HFFc6 (cell line): ENCODE measurements around the gene SH2B3. TPM values are rescaled to one million over a fixed set of nuclear protein-coding genes. Genes with fewer than 3 reads are reported as not detected.

ENCODE experiments used
- DNase-seq: peaks from one replicate; pipeline ENCODE4 v3.0.0-alpha.2; 2018
- H3K27ac Mint-ChIP-seq: 2 replicates; pipeline ENCODE4 v1.8.0; 2020; ENCODE audit warnings: mild to moderate bottlenecking, mixed read lengths
- H3K27me3 Mint-ChIP-seq: 2 replicates; pipeline ENCODE4 v1.8.0; 2021; ENCODE audit warnings: mild to moderate bottlenecking, moderate library complexity, mixed read lengths; ENCODE audit not compliant: insufficient read depth
- H3K36me3 Mint-ChIP-seq: 2 replicates; pipeline ENCODE4 v1.8.0; 2021; ENCODE audit warnings: low read depth, mixed read lengths
- H3K4me1 Mint-ChIP-seq: 2 replicates; pipeline ENCODE4 v1.8.0; 2020; ENCODE audit warnings: low read depth, mixed read lengths
- H3K4me3 Mint-ChIP-seq: 2 replicates; pipeline ENCODE4 v1.8.0; 2020; ENCODE audit warnings: mild to moderate bottlenecking, moderate library complexity, mixed read lengths
- H3K9me3 Mint-ChIP-seq: 2 replicates; pipeline ENCODE4 v1.8.0; 2020; ENCODE audit warnings: mild to moderate bottlenecking, mixed read lengths
- total RNA-seq, 6 experiments: library from RNA; stranded (reverse); fragmentation: NEBNext Ultra II Directional; extraction: Animal tissue kit (Norgen Biotek cat#: 25700); gene quantifications; 2 replicates in 1 of 6; 3 replicates in 5 of 6; pipeline ENCODE4 v1.2.3, GENCODE V29; 2021
- TF ChIP-seq, protein P1 (sequence below): fragments of 200-600 bp; sonication (generic); IDR thresholded peaks from 2 replicates; pipeline ENCODE4 v1.5.0; 2021; ENCODE audit warnings: antibody characterized with exemption, mild to moderate bottlenecking

Gene SH2B3
- total RNA-seq, 6 experiments from 2014 or later: 54.0 to 80.3 (median 69.8) TPM

GRCh38 chr12:111439657-111440151 lies 34.0 kb downstream of the SH2B3 start:
- TF ChIP-seq, protein P1, sequence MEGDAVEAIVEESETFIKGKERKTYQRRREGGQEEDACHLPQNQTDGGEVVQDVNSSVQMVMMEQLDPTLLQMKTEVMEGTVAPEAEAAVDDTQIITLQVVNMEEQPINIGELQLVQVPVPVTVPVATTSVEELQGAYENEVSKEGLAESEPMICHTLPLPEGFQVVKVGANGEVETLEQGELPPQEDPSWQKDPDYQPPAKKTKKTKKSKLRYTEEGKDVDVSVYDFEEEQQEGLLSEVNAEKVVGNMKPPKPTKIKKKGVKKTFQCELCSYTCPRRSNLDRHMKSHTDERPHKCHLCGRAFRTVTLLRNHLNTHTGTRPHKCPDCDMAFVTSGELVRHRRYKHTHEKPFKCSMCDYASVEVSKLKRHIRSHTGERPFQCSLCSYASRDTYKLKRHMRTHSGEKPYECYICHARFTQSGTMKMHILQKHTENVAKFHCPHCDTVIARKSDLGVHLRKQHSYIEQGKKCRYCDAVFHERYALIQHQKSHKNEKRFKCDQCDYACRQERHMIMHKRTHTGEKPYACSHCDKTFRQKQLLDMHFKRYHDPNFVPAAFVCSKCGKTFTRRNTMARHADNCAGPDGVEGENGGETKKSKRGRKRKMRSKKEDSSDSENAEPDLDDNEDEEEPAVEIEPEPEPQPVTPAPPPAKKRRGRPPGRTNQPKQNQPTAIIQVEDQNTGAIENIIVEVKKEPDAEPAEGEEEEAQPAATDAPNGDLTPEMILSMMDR: no peak
- peaks cover 8% of the 10 kb centered on the region; the same call in 1 of the 2 replicates for H3K9me3 Mint-ChIP-seq
- DNase-seq: no peak
- H3K4me3 Mint-ChIP-seq: peak overlapping the region; percentile 37; the same call in 1 of the 2 replicates
- peaks cover 91% of the 10 kb centered on the region for H3K4me1 Mint-ChIP-seq
- H3K36me3 Mint-ChIP-seq: peaks cover 16% of the 10 kb centered on the region
- peaks cover 70% of the 10 kb centered on the region for H3K27me3 Mint-ChIP-seq
- peak overlapping the region; percentile 86 for H3K27ac Mint-ChIP-seq

DNA sequence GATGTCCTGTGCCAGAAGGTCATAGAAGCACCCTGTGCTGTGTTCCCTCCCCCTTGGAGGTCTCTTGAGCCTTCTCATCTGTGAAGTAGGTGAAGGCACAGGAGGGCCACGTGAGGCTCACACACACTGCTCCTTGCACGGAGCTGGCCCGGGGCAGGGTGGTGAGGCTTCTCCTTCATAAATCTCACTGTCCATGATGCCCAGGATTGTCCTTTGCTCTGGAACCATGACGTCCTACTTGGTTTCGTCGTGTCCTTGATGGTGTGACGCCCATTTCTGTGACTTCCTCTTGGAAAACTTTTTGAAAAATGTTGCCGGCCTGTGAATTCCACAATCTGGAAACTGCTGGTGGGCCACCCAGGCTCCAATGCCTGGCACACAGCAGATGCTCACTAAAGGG lies 34.4 kb downstream of the SH2B3 start:
- Mint-ChIP-seq H3K27me3 (peaks cover 74% of the 10 kb centered on the region), H3K27ac (peak overlapping the region; percentile 86), H3K36me3 (peaks cover 16% of the 10 kb centered on the region), H3K9me3 (peaks cover 8% of the 10 kb centered on the region; the same call in 1 of the 2 replicates), H3K4me3 (peak overlapping the region; percentile 37; the same call in 1 of the 2 replicates), H3K4me1 (peaks cover 91% of the 10 kb centered on the region)
- TF ChIP-seq, protein P1: no peak
- no peak for DNase-seq

- Mint-ChIP-seq H3K27me3 (peaks cover 73% of the 10 kb centered on the region), H3K4me1 (peaks cover 89% of the 10 kb centered on the region), H3K36me3 (peaks cover 16% of the 10 kb centered on the region), H3K4me3 (peak overlapping the region; percentile 37; the same call in 1 of the 2 replicates), H3K9me3 (peaks cover 8% of the 10 kb centered on the region; the same call in 1 of the 2 replicates), H3K27ac (peak overlapping the region; percentile 86)
- TF ChIP-seq, protein P1: no peak
- no peak for DNase-seq
Measured at GRCh38 chr12:111440631-111441030, 34.9 kb downstream of the SH2B3 start.

- TF ChIP-seq, protein P1: no peak
- no peak for DNase-seq
- Mint-ChIP-seq H3K4me1 (peaks cover 89% of the 10 kb centered on the region), H3K4me3 (no peak overlapping the region; the same call in 1 of the 2 replicates), H3K36me3 (peaks cover 20% of the 10 kb centered on the region), H3K9me3 (peaks cover 8% of the 10 kb centered on the region; the same call in 1 of the 2 replicates), H3K27me3 (peaks cover 67% of the 10 kb centered on the region), H3K27ac (peak overlapping the region; percentile 86)
Measured at GRCh38 chr12:111441107-111441928, 35.6 kb downstream of the SH2B3 start.

DNA sequence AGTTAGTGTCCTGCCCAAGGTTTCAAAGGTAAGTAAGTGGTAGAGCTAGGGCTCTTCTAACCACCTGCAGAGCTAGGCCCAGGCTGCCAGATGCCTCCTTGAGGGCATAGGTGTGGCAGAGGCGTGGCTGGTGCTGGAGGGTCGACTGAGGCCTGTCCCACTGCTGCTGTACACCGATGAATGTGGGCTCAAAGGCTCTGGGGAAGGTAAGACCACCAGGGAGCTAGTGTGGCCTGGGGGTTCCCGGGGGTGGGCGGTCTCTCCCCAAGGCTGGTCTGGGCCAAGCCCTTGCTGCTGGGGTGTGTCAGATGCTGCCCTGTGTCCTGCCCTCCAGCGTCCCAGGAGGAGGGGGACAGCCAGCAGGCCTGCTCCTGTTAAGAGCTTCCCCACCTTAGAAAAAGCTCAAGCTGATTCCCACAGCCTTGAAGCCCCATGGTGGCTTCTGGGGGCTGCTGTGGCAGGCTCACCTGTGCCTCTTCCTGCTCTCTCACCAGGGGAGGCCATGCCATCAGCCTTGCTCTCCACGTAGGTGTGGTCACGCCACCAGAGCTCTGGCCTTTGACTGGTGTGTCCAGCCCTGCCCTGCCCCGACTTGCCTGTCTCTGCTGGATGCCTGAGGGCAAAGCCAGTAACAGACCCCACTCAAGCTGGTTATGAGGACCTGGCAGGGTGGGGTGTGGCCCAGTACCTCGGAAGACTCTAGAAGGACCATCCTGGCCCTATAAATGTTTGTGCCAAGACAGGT lies 36.8 kb downstream of the SH2B3 start:
- H3K4me3 Mint-ChIP-seq: peak overlapping the region; percentile 20; the same call in 1 of the 2 replicates
- H3K27ac Mint-ChIP-seq: peak overlapping the region; percentile 86
- TF ChIP-seq, protein P1: no peak
- H3K27me3 Mint-ChIP-seq: peaks cover 73% of the 10 kb centered on the region
- H3K36me3 Mint-ChIP-seq: peaks cover 29% of the 10 kb centered on the region
- H3K9me3 Mint-ChIP-seq: peaks cover 8% of the 10 kb centered on the region; the same call in 1 of the 2 replicates
- DNase-seq: no peak
- peaks cover 83% of the 10 kb centered on the region for H3K4me1 Mint-ChIP-seq
